ENCODE results near the gene MICOS13. TPM values are rescaled to one million over a fixed set of nuclear protein-coding genes. Genes with fewer than 3 reads are reported as not detected.

The MICOS13 gene
- total RNA-seq, 4 donors from 2014 or later, result 29.7 to 60.6 (median 50.7) TPM

- Histone ChIP-seq H3K9me3 (no peaks in the 10 kb centered on the region), H3K4me1 (peaks cover 0 to 50% (median 11%) of the 10 kb centered on the region in 3 donors), H3K4me3 (peak overlapping the region; percentile 28 to 68), H3K27me3 (no peaks in the 10 kb centered on the region), H3K27ac (peak overlapping the region in 3 of 4 donors; percentile 88 to 90 (median 89)), H3K36me3 (peaks cover 0 to 13% of the 10 kb centered on the region in 2 donors)
- 0% methylated on average over 1 of the region's 76 CpGs; no CpG with 5 or more reads in 1 of the 2 donors for WGBS, 2 donors (ENCODE audit: low coverage in 1 of 2)
- no peak for ATAC-seq
- TF ChIP-seq EP300 (IDR thresholded peaks at IDR 0.05) (no peak), POLR2A (IDR thresholded peaks at IDR 0.05) (no peak), POLR2AphosphoS5 (IDR thresholded peaks at IDR 0.05) (no peak)
Observed at GRCh38 chr19:5687360-5688198, 7.3 kb upstream of the MICOS13 start.

- peak; percentile 84 for ATAC-seq
Observed at GRCh38 chr19:5686647-5687359, 6.5 kb upstream of the MICOS13 start.

GRCh38 chr19:5686326-5686646 lies 6.0 kb upstream of the MICOS13 start:
- 57% methylated on average over 8 of the region's 16 CpGs; no CpG with 5 or more reads in 1 of the 2 donors for WGBS, 2 donors (ENCODE audit: low coverage in 1 of 2)
- peak overlapping the region; percentile 19 to 90 (median 88) for H3K27ac ChIP-seq

More at GRCh38 chr19:5686647-5687359, 6.5 kb upstream of the MICOS13 start:
- TF ChIP-seq CTCF (IDR thresholded peaks at IDR 0.05), result peak in 3 of 4 experiments; percentile 83 to 91 (median 85)
- TF ChIP-seq EP300 (IDR thresholded peaks at IDR 0.05), result no peak
- no peak for TF ChIP-seq POLR2A (IDR thresholded peaks at IDR 0.05)
- peak; percentile 34 for TF ChIP-seq POLR2AphosphoS5 (IDR thresholded peaks at IDR 0.05)
- Histone ChIP-seq H3K36me3 (peaks cover 0 to 5% of the 10 kb centered on the region in 2 donors), H3K4me1 (peaks cover 0 to 42% (median 5%) of the 10 kb centered on the region in 3 donors), H3K4me3 (peak overlapping the region; percentile 28 to 68), H3K9me3 (no peaks in the 10 kb centered on the region), H3K27me3 (no peaks in the 10 kb centered on the region), H3K27ac (peak overlapping the region; percentile 19 to 90 (median 88))
- WGBS, 2 donors (ENCODE audit: low coverage in 1 of 2), result 0% methylated on average over 2 to 7 of the region's 59 CpGs

GRCh38 chr19:5684694-5685430 lies 4.5 kb upstream of the MICOS13 start:
- H3K9me3 ChIP-seq, result no peaks in the 10 kb centered on the region
- WGBS, 2 donors (ENCODE audit: low coverage in 1 of 2), result 70 to 94% methylated on average over 2 to 5 of the region's 22 CpGs
- H3K4me3 ChIP-seq, result no peak overlapping the region
- no peaks in the 10 kb centered on the region for H3K27me3 ChIP-seq
- no peak overlapping the region for H3K27ac ChIP-seq
- ATAC-seq, result no peak
- H3K4me1 ChIP-seq, result peaks cover 0 to 41% (median 5%) of the 10 kb centered on the region in 3 donors
- H3K36me3 ChIP-seq, result no peaks in the 10 kb centered on the region
- TF ChIP-seq CTCF (IDR thresholded peaks at IDR 0.05), result no peak
- TF ChIP-seq POLR2AphosphoS5 (IDR thresholded peaks at IDR 0.05), result no peak
- TF ChIP-seq POLR2A (IDR thresholded peaks at IDR 0.05), result no peak
- no peak for TF ChIP-seq EP300 (IDR thresholded peaks at IDR 0.05)

More at GRCh38 chr19:5686326-5686646, 6.0 kb upstream of the MICOS13 start:
- Histone ChIP-seq H3K27me3 (no peaks in the 10 kb centered on the region), H3K36me3 (no peaks in the 10 kb centered on the region), H3K9me3 (no peaks in the 10 kb centered on the region), H3K4me3 (peak overlapping the region in 1 of 2 donors; percentile 68), H3K4me1 (peaks cover 0 to 42% (median 1%) of the 10 kb centered on the region in 3 donors)
- no peak for TF ChIP-seq EP300 (IDR thresholded peaks at IDR 0.05)
- no peak for TF ChIP-seq POLR2A (IDR thresholded peaks at IDR 0.05)
- TF ChIP-seq CTCF (IDR thresholded peaks at IDR 0.05), result no peak
- no peak for TF ChIP-seq POLR2AphosphoS5 (IDR thresholded peaks at IDR 0.05)
- ATAC-seq, result no peak
